Small intestine (tissue), 7 donors: ENCODE data around the gene DHDH. TPM values are rescaled to one million over a fixed set of nuclear protein-coding genes. Genes with fewer than 3 reads are reported as not detected.

Source experiments
- DNase-seq, 2 donors: peaks; one replicate each; pipeline versions ENCODE4 v3.0.0 to v3.0.0-alpha.2; 2013
- FAIRE-seq: peaks from 2 replicates; lab custom pipeline; 2012; peaks lifted over from hg19 to GRCh38; lab: Jason Lieb, UNC
- H3K27ac ChIP-seq, 3 donors: one replicate each; pipeline ENCODE4 v1.5.1; 2013; ENCODE audit warnings: low read length in 2 of 3, mild to moderate bottlenecking in 2 of 3, control low read depth in 1 of 3, inconsistent platforms in 1 of 3, low read depth in 1 of 3, moderate library complexity in 1 of 3
- H3K27me3 ChIP-seq, 3 donors: one replicate each; pipeline ENCODE4 v1.6.1; 2013; ENCODE audit warnings: low read length in 3 of 3, inconsistent platforms in 1 of 3; ENCODE audit not compliant: control insufficient read depth in 3 of 3, insufficient read depth in 3 of 3
- H3K36me3 ChIP-seq, 3 donors: one replicate each; pipeline ENCODE4 v1.6.1; 2013; ENCODE audit warnings: low read length in 3 of 3, inconsistent platforms in 1 of 3, low read depth in 1 of 3, mild to moderate bottlenecking in 1 of 3, moderate library complexity in 1 of 3; ENCODE audit not compliant: control insufficient read depth in 3 of 3, insufficient read depth in 2 of 3
- H3K4me1 ChIP-seq, 3 donors: one replicate each; pipeline ENCODE4 v1.6.1; 2013; ENCODE audit warnings: low read length in 2 of 3, inconsistent platforms in 1 of 3, low read depth in 1 of 3, mild to moderate bottlenecking in 1 of 3, moderate library complexity in 1 of 3; ENCODE audit not compliant: control insufficient read depth in 3 of 3, insufficient read depth in 2 of 3
- H3K4me3 ChIP-seq, 3 donors: one replicate each; pipeline ENCODE4 v1.5.1; 2013; ENCODE audit warnings: low read length in 3 of 3, control low read depth in 1 of 3, inconsistent platforms in 1 of 3, low read depth in 1 of 3, mild to moderate bottlenecking in 1 of 3, moderate library complexity in 1 of 3
- H3K9me3 ChIP-seq, 2 donors: one replicate each; pipeline ENCODE4 v1.6.1; 2013; ENCODE audit warnings: low read depth in 1 of 2, low read length in 1 of 2; ENCODE audit not compliant: control insufficient read depth in 2 of 2, insufficient read depth in 1 of 2
- WGBS, 3 donors: extraction: QIAGEN DNeasy Blood & Tissue Kit; methylation state at CpG; one replicate each; pipeline ENCODE4 v1.1.7; 2013; 5-methylcytosine and 5-hydroxymethylcytosine counted together
- polyA plus RNA-seq, 4 donors: library from polyadenylated mRNA; stranded (reverse) in 3 of 4; unstranded in 1 of 4; fragments of 200-250 nt in 3 of 4; fragments of 120-200 nt in 1 of 4; gene quantifications; one replicate each; pipeline versions ENCODE4 v1.2.1 to v1.2.3, GENCODE V29; 2013
- donor health status: healthy with polysubstance abuse.
- donor health status: control.
- donor health status: control.
- donor health status: Bipolar disorder and iron deficiency.
- donor health status: healthy.

The DHDH gene
- polyA plus RNA-seq, 4 donors, result 2.9 to 36.2 (median 13.8) TPM

GRCh38 chr19:48968179-48968661 lies 34.7 kb downstream of the DHDH start:
- no peaks in the 10 kb centered on the region for H3K27me3 ChIP-seq
- no peak overlapping the region for H3K4me3 ChIP-seq
- H3K4me1 ChIP-seq, result peaks cover 0 to 21% (median 10%) of the 10 kb centered on the region in 3 donors
- 59 to 72% (median 67%) methylated on average over 4 of the region's 4 CpGs for WGBS, 3 donors
- DNase-seq (peak in 1 of 2 donors; percentile 51), FAIRE-seq (no peak)
- peak overlapping the region in 1 of 3 donors; percentile 79 for H3K27ac ChIP-seq
- peaks cover 3 to 76% (median 4%) of the 10 kb centered on the region in 3 donors for H3K36me3 ChIP-seq
- no peaks in the 10 kb centered on the region for H3K9me3 ChIP-seq

GRCh38 chr19:48968813-48969218 lies 35.3 kb downstream of the DHDH start:
- peaks cover 0 to 16% (median 6%) of the 10 kb centered on the region in 3 donors for H3K4me1 ChIP-seq
- H3K9me3 ChIP-seq, result no peaks in the 10 kb centered on the region
- H3K4me3 ChIP-seq, result no peak overlapping the region
- WGBS, 3 donors, result 85 to 89% (median 89%) methylated on average over 15 of the region's 15 CpGs
- peaks cover 3 to 82% (median 4%) of the 10 kb centered on the region in 3 donors for H3K36me3 ChIP-seq
- FAIRE-seq (no peak), DNase-seq (no peak)
- H3K27me3 ChIP-seq, result no peaks in the 10 kb centered on the region
- no peak overlapping the region for H3K27ac ChIP-seq

DNA sequence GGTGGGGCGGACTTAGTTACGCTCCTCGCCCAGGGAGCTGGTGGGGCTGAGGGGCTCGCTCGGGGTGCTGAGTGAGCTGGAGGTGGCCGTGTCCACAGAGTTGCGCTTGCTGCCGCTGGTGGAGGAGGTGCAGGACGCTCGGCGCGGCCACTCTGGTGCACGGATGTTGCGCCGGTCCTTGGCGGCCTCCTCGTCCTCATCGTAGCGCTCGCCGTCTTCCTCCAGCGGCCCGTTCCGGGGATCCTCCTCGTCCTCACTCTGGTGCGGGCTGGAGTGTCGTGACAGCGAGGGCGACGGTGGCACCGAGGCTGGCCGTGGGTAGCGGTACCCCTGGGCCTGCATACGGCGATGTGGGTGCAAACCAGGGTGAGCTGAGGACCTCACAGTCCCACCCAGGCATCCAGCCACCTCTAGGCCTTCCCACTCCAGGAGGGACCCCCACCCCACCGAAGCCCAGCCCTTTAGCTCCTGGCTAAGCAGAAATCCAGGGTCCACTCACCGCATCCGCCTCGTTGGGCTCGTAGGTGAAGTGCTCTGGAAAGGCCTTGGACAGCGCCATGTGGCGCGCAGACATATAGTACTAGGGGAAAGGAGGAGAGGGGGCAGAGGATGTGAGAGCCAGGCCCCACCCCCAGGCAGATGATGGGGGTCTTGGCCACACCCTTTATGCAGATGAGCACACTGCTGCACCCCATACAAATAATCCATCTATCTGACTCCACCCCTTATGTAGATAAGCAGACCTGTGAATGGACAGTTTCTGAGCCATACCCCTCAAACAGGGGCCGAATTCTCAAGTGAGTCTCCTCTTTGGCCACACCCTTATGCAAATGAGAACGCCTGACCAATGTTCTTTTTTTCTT lies 36.0 kb downstream of the DHDH start:
- FAIRE-seq (no peak), DNase-seq (no peak)
- WGBS, 3 donors, result 93 to 95% (median 94%) methylated on average over 38 to 45 of the region's 45 CpGs
- H3K27ac ChIP-seq, result no peak overlapping the region
- peaks cover 3 to 89% (median 4%) of the 10 kb centered on the region in 3 donors for H3K36me3 ChIP-seq
- H3K4me3 ChIP-seq, result no peak overlapping the region
- H3K27me3 ChIP-seq, result no peaks in the 10 kb centered on the region
- no peaks in the 10 kb centered on the region for H3K9me3 ChIP-seq
- peaks cover 0 to 9% (median 2%) of the 10 kb centered on the region in 3 donors for H3K4me1 ChIP-seq

GRCh38 chr19:48970139-48970766 lies 36.8 kb downstream of the DHDH start:
- no peak for DNase-seq
- no peaks in the 10 kb centered on the region for H3K9me3 ChIP-seq
- H3K27me3 ChIP-seq, result no peaks in the 10 kb centered on the region
- H3K27ac ChIP-seq, result no peak overlapping the region
- 88 to 92% (median 91%) methylated on average over 23 of the region's 23 CpGs for WGBS, 3 donors
- no peak overlapping the region for H3K4me3 ChIP-seq
- no peak for FAIRE-seq
- H3K4me1 ChIP-seq, result peaks cover 0 to 6% (median 0%) of the 10 kb centered on the region in 3 donors
- peaks cover 3 to 94% (median 4%) of the 10 kb centered on the region in 3 donors for H3K36me3 ChIP-seq

DNA sequence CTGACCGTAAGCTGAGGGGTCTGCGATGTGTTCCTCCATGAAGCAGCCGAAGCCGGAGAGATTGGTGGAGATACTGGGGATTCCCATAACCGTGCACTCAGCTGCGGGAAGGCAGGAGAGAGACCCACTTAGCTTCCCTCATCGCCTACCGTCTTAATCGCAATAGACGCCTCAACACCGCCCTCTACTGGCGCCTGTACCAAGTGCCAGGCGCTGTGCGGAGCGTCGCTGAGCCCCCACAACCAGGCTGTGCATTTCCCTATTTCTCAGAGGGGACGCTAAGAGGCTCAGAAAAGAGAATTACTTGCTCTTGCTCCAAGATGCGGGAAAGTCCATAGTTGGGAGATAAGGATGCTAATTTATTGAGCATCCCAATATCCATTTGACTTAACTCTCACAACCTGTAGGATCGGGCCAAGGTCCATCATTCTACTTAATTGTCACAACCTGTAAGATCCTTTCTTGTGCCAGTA lies 37.5 kb downstream of the DHDH start:
- DNase-seq, result peak; percentile 77 to 91
- Histone ChIP-seq H3K27ac (no peak overlapping the region), H3K9me3 (no peaks in the 10 kb centered on the region), H3K4me1 (peaks cover 0 to 6% (median 0%) of the 10 kb centered on the region in 3 donors), H3K27me3 (no peaks in the 10 kb centered on the region), H3K36me3 (peaks cover 3 to 89% (median 4%) of the 10 kb centered on the region in 3 donors), H3K4me3 (no peak overlapping the region)
- FAIRE-seq, result no peak
- WGBS, 3 donors, result 15 to 19% (median 15%) methylated on average over 19 of the region's 19 CpGs

DNA sequence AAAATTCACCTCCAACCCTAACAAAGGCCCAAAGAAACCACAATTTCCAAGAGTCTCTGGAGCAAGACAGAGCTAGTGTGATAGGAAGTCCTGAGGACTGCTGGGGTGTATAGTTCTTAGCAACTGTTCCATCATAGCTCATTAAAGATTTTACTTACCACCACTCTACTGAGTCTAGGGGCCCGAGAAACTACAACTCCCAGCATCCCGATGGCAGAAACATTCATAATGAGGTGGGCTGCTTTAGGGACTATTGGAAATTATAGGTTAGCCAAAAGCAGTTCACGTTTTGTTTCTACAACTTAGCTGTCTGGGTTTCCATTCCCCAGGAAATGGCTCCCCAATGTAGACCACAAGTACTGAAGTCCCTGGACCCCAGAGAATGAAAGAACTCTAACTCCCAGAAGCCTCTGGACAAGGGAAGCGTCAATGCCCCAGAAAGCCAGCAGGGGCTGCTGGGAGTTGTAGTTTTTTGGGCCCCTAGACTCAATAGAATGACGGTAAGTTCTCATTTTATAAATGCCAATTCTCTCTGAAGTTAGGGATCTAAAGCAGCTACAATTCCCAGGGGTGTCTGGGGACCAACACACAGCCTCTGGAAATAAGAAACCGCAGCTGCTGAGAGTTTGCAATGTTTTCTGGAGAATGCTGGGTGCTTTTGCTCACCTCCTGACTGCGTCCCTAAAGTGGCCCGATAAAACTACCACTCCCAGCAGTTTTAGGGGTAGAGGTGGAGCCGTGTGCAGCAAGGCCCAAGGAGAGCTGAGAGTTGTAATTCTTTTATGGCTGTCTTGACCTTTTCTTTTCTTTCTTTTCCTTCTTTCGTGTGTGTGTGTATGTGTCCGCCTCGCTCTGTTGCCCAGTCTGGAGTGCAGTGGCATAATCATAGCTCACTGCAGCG lies 42.7 kb downstream of the DHDH start:
- WGBS, 3 donors, result 88 to 95% (median 89%) methylated on average over 13 of the region's 13 CpGs

GRCh38 chr19:48977061-48977460 lies 43.6 kb downstream of the DHDH start:
- 55 to 81% (median 71%) methylated on average over 2 of the region's 2 CpGs for WGBS, 3 donors
- Histone ChIP-seq H3K36me3 (peaks cover 2 to 81% (median 3%) of the 10 kb centered on the region in 3 donors), H3K4me1 (no peaks in the 10 kb centered on the region), H3K9me3 (no peaks in the 10 kb centered on the region), H3K27ac (no peak overlapping the region), H3K27me3 (no peaks in the 10 kb centered on the region), H3K4me3 (no peak overlapping the region)
- DNase-seq, result no peak
- FAIRE-seq, result no peak

More for the DNA sequence above, 42.7 kb downstream of the DHDH start:
- Histone ChIP-seq H3K27ac (no peak overlapping the region), H3K4me1 (no peaks in the 10 kb centered on the region), H3K27me3 (no peaks in the 10 kb centered on the region), H3K36me3 (peaks cover 2 to 80% (median 3%) of the 10 kb centered on the region in 3 donors), H3K4me3 (no peak overlapping the region), H3K9me3 (no peaks in the 10 kb centered on the region)
- no peak for DNase-seq
- no peak for FAIRE-seq
